Colonic mucosa (tissue), 4 donors: ENCODE data around the gene ADCYAP1. TPM values are rescaled to one million over a fixed set of nuclear protein-coding genes. Genes with fewer than 3 reads are reported as not detected.

Source experiments
- DNase-seq: peaks from one replicate; pipeline ENCODE4 v3.0.0-alpha.2; 2020
- H3K27ac ChIP-seq: fragments of 200-600 bp; one replicate; pipeline ENCODE4 v1.8.0; 2021
- H3K27me3 ChIP-seq: fragments of 200-600 bp; one replicate; pipeline ENCODE4 v1.8.0; 2021
- H3K36me3 ChIP-seq: fragments of 200-600 bp; one replicate; pipeline ENCODE4 v1.8.0; 2021
- H3K4me1 ChIP-seq: fragments of 200-600 bp; one replicate; pipeline ENCODE4 v1.8.0; 2021; ENCODE audit warnings: mild to moderate bottlenecking
- H3K4me3 ChIP-seq: fragments of 200-600 bp; one replicate; pipeline ENCODE4 v1.8.0; 2021
- H3K9ac ChIP-seq, 2 donors: one replicate each; pipeline ENCODE4 v1.7.0; 2013; ENCODE audit warnings: control low read depth in 2 of 2, low read depth in 2 of 2, low read length in 2 of 2
- H3K9me3 ChIP-seq: fragments of 200-600 bp; one replicate; pipeline ENCODE4 v1.8.0; 2021
- intact Hi-C: fragments of 100-400 bp; cut with DNase I; formaldehyde crosslinking; loops from one replicate; pipeline ENCODE4 v1.14.1; 2022
- total RNA-seq, 2 donors: library from RNA; stranded (reverse); fragmentation: NEBNext Ultra II Directional in 1 of 2; extraction: Animal tissue kit (Norgen Biotek cat#: 25700) in 1 of 2; gene quantifications; one replicate each; pipeline ENCODE4 v1.2.1, GENCODE V29; 2021
- TF ChIP-seq, protein P1 (sequence below): fragments of 200-600 bp; IDR thresholded peaks from one replicate; pipeline ENCODE4 v1.8.0; 2022; ENCODE audit warnings: antibody characterized with exemption, mild to moderate bottlenecking
- donor health status: healthy.
- donor health status: DM: no; HTN: no; CAD: no.
- donor health status: DM: no; HTN: no; CAD: no.

The ADCYAP1 gene
- total RNA-seq, 2 donors from 2014 or later = 0.32 to 0.48 TPM

DNA sequence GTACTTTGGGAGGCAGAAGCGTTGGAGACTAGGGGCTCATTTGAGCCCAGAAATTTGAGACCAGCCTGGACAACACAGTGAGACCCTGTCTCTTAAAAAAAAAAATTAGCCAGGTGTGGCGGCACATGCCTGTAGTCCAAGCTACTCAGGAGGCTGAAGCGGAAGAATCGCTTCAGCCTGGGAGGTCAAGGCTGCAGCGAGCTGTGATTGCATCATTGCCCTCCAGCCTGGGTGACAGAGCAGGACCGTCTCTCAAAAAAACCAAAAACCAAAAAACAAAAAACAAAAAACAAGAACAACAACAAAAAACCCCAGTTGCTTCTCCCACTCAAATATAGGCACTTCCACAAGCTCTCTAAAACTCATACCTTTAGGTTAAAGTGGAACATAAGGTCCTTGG, 27.4 kb upstream of the ADCYAP1 start:
- Histone ChIP-seq H3K36me3 (no peaks in the 10 kb centered on the region), H3K9ac (no peak overlapping the region), H3K27ac (no peak overlapping the region), H3K4me1 (no peaks in the 10 kb centered on the region), H3K9me3 (no peaks in the 10 kb centered on the region), H3K4me3 (no peak overlapping the region), H3K27me3 (no peaks in the 10 kb centered on the region)
- no peak for DNase-seq
- intact Hi-C loops = no loop called here
- TF ChIP-seq, protein P1, sequence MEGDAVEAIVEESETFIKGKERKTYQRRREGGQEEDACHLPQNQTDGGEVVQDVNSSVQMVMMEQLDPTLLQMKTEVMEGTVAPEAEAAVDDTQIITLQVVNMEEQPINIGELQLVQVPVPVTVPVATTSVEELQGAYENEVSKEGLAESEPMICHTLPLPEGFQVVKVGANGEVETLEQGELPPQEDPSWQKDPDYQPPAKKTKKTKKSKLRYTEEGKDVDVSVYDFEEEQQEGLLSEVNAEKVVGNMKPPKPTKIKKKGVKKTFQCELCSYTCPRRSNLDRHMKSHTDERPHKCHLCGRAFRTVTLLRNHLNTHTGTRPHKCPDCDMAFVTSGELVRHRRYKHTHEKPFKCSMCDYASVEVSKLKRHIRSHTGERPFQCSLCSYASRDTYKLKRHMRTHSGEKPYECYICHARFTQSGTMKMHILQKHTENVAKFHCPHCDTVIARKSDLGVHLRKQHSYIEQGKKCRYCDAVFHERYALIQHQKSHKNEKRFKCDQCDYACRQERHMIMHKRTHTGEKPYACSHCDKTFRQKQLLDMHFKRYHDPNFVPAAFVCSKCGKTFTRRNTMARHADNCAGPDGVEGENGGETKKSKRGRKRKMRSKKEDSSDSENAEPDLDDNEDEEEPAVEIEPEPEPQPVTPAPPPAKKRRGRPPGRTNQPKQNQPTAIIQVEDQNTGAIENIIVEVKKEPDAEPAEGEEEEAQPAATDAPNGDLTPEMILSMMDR = no peak

DNA sequence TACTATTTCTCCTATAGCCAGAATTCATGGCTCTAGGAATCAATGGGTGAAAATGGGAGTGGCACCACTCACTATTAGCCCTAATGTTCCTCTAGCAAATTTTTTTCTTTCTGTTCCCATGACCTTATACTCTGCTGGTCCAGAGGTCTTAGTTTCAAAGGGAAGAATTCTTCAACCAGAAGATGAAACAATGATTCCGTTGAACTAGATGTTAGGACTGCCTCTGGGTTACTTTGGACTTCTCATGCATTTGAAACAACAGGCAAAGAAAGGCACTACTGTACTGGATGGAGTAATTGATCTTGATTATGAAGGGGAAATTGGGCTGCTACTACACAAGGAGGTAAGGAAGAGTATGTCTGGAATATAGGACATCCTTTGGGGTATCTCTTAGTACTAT, 18.6 kb upstream of the ADCYAP1 start:
- H3K4me1 ChIP-seq = no peaks in the 10 kb centered on the region
- no peak overlapping the region for H3K9ac ChIP-seq
- no peaks in the 10 kb centered on the region for H3K27me3 ChIP-seq
- no peak for DNase-seq
- intact Hi-C loops = no loop called here
- H3K9me3 ChIP-seq = no peaks in the 10 kb centered on the region
- no peak overlapping the region for H3K27ac ChIP-seq
- H3K4me3 ChIP-seq = no peak overlapping the region
- TF ChIP-seq, protein P1 = no peak
- no peaks in the 10 kb centered on the region for H3K36me3 ChIP-seq

DNA sequence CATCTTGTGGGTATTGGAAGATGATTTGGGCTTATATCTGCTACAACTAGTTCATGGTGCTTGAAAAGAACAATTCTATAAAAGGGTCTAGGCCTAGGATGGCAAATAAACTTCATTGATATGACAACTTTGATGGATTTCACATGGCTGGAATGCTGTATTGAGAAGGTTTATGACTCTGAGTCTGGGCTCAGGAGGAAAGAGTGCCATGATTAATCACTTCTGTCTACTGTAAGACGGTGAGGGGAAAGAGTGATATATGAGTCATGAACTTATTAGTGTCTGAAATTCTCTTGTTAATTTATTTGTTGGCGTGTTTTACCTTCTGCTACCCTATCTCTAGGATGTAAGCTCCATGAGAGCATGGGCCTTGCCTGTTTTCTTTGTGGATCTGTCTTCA, 17.0 kb upstream of the ADCYAP1 start:
- no peaks in the 10 kb centered on the region for H3K4me1 ChIP-seq
- H3K4me3 ChIP-seq = no peak overlapping the region
- no peaks in the 10 kb centered on the region for H3K9me3 ChIP-seq
- TF ChIP-seq, protein P1 = no peak
- H3K27me3 ChIP-seq = no peaks in the 10 kb centered on the region
- no peak overlapping the region for H3K27ac ChIP-seq
- intact Hi-C loops = no loop called here
- H3K36me3 ChIP-seq = no peaks in the 10 kb centered on the region
- no peak overlapping the region for H3K9ac ChIP-seq
- DNase-seq = no peak

DNA sequence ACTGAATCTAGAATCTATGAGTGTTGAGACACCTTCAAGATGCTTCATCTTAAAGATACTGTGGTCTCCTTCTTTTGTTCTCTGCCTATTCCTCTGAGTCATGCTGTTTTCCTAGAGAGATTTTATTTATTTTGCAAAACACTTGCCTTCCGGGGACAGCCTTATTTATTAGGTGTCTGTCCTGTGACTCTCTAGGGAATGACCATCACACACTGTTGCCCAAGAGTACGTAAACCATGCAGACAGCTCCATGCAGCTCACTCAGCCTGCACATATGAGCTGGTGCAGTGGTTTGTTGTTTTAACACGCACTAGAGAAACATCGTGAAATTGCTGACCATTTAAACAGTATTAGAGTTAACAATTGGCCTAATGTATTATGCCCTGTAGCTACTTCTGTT, 12.4 kb upstream of the ADCYAP1 start:
- H3K27ac ChIP-seq = no peak overlapping the region
- H3K4me1 ChIP-seq = no peaks in the 10 kb centered on the region
- TF ChIP-seq, protein P1 = no peak
- H3K36me3 ChIP-seq = no peaks in the 10 kb centered on the region
- H3K27me3 ChIP-seq = no peaks in the 10 kb centered on the region
- DNase-seq = no peak
- no peaks in the 10 kb centered on the region for H3K9me3 ChIP-seq
- no peak overlapping the region for H3K4me3 ChIP-seq
- intact Hi-C loops = no loop called here
- H3K9ac ChIP-seq = no peak overlapping the region

DNA sequence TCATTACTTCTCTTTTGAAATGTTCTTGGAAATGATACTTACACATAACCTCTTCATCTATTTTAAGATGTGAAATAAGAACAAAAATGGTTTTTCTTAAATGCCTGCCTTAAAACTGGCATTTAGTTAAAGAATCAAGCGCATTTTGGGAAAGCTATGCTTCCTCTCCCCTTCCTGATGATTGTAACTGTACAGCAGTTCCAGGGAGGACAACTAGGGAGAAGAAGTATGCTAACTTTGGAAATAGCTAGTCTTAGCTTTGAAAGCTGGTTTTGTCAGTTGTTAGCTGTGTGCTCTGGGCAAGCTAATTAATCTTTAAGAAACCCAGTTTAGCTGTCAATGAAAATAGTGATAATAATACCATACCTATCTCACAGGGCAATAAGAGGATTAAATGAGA, 8.4 kb upstream of the ADCYAP1 start:
- Histone ChIP-seq H3K4me3 (no peak overlapping the region), H3K36me3 (no peaks in the 10 kb centered on the region), H3K27me3 (no peaks in the 10 kb centered on the region), H3K9me3 (no peaks in the 10 kb centered on the region), H3K4me1 (no peaks in the 10 kb centered on the region), H3K27ac (no peak overlapping the region), H3K9ac (no peak overlapping the region)
- DNase-seq = no peak
- intact Hi-C loops = no loop called here
- TF ChIP-seq, protein P1 = no peak

DNA sequence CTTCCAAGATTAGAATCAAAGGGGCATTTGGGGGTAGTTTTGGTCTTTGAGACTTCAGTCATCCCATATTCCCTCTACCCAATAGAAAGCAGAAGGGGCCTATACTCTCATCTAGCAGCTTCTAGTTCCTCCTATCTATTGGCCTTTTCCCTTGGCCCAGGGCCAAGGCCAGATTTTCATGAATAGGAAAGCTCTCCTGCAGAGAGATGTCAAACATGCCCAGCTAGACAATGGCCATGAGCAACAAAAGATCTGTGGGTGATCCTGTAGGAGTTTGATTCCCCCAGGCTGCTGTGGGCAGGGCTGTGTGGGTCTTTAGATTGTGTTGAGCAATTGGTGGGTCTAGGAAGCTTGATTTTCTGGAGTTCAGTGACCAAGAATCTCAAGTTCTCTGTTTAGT, 2.9 kb upstream of the ADCYAP1 start:
- intact Hi-C loops = no loop called here
- no peak overlapping the region for H3K27ac ChIP-seq
- H3K4me3 ChIP-seq = no peak overlapping the region
- no peaks in the 10 kb centered on the region for H3K36me3 ChIP-seq
- DNase-seq = no peak
- no peaks in the 10 kb centered on the region for H3K4me1 ChIP-seq
- TF ChIP-seq, protein P1 = no peak
- peaks cover 30% of the 10 kb centered on the region for H3K27me3 ChIP-seq
- H3K9me3 ChIP-seq = no peaks in the 10 kb centered on the region
- no peak overlapping the region for H3K9ac ChIP-seq
